HK-2 (cell line): ENCODE results near the gene CTIF.

ENCODE experiments used
- DNase-seq: peaks from one replicate; pipeline ENCODE4 v3.0.0-alpha.2; 2018; ENCODE audit not compliant: unreplicated experiment

The CTIF gene

GRCh38 chr18:48682768-48683167 is 143.9 kb downstream of the CTIF start:
- DNase-seq, result no peak

GRCh38 chr18:48683197-48683596 is 144.4 kb downstream of the CTIF start:
- DNase-seq, result no peak

DNA sequence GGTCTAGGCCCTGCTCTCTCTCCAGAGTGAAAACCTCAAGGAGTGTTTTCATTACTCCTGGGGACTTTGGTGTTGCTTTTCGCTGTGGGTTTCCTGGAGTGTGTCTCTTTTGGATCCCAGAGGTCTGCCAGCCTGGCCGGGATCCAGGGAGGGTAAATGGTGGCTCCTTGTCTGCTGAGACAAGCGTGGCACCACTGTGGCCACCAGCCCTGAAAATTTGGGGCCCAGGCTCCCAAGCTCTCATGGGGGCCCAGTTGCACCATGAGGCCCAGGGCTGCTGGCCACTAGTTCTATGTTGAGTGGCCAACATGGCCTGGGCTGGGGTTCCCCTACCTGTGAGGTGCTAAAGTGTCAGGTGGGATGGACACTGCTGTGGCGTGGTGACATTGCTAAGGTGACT is 144.8 kb downstream of the CTIF start:
- DNase-seq, result no peak

DNA sequence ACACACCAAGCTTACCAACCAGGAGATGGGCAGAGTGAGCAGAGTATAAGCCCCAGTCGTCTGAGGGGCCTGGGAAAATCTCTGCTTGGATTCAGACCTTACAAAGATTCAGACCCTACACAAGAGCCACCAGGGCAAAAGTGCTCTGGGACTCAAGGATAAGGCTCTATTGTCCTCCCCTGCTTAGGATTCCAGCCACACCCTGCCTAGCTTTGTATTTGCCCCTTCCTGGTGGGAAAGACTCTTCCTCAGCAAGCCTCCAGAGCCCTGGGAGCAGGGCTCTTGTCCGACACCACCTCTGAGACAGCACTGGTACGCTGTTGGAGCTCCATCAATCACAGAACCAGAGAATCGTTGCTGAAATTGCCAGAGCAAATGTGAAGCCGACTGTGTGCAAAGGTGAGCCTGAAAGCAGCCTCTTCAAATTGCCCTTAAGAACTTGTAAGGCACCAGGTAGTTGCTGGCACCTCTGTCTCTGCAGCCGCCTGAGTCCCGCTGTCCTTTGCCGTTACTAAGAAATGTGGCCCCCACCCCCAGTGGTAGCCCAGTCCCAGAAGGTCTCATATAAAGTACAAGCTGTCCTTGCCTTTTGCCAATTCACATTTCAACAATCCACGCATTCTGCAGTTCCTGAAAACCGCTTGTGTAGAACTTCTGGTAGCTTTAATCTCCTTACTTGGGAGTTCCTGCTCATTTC is 148.7 kb downstream of the CTIF start:
- no peak for DNase-seq

GRCh38 chr18:48688961-48689360 is 150.1 kb downstream of the CTIF start:
- DNase-seq, result no peak

DNA sequence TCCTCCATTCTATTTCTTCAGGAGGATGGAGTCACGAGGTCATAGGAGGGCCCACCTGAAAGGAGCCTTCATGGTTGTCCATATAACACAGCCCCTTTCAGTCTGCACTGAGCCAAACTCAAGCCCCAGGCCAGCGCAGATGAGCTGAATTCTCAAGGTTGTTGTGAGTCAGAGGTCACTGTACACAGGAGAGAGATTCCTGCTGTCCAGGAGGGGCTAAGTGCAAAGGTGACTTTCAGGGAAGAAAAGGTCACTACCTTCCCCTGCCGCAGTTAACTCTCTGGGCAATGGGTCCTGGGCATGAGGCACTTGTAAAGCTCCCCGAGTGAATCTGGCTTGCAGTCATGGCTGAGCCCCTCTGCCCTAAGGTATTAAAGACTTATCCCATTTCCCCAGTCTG is 150.7 kb downstream of the CTIF start:
- no peak for DNase-seq

DNA sequence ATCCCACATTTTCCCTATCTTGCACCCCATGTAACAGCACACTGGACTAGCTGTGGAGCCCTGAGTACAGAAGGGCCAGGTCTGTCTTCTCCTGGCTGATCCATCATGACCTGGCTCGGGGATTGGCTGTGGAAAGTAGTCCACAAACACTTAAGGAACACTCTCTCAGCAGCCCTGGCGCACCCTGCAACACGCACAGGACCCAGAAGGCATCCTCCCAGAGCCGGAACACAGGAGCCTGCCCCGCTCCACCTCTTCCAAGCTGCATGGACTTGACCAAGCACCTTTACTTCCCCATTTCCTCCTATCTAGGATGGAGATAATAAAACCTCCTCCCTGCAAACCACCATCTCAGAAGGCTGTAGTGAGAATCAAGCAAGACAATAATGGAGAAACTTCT is 151.7 kb downstream of the CTIF start:
- DNase-seq, result no peak

DNA sequence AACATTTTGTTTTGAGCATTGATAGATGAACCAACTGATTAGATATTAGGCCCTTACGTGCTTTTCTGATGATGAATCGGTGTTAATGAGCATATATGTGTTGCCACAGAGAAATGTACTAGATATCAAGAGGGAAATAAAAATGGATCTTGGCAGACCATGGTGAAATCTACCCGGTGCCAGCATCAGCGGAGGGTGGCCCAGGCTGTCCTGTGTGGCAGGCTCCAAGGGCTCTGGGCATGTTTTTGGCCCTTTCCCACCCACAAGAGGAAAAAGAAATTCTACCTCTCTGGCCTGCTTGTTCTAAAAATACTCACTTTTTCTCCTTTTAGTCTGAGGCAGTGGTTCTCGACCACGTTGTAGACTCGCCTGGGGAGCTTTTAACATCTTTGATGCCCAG is 154.2 kb downstream of the CTIF start:
- no peak for DNase-seq

GRCh38 chr18:48693625-48694262 is 154.9 kb downstream of the CTIF start:
- DNase-seq, result no peak

DNA sequence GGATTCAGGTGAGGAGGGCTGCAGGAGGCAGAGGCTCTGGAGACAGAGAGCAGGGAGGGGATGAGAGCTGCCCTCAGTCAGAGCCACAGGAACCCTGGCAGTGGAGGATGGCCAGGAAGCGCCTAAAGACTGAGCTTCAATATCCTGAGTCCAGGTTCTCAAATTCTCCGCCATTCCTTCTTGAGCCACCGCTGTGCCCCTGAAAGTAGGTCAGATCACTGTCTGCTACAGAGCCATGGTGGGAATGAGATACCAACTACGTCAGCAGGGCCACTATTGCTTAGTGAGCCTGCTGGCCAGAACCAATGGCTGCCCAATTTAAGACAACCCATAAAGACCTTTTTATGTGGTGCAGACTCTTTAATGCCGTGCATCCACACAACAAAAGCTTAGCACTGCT is 155.5 kb downstream of the CTIF start:
- DNase-seq, result no peak

DNA sequence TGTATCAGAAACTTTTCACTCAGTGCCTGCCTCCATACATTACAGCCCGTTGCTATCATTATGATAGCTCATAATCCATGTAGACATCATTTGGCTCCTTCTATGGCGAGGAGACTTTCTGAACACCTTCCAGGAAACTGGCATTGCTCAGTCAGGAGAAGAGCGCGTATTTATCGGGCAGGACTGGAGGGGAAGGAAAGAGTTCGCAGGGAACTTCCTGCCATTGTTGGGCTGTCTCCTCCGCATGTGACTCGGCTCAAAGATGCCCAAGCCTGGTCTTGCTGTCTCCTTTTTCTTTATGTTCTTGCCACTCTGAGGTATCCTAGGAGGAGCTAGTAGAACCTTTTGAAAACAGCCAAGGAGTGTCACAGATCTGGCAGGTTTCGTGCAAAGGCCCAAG is 156.8 kb downstream of the CTIF start:
- DNase-seq, result no peak

- DNase-seq, result no peak
These were observed 157.4 kb downstream of the CTIF start for GRCh38 chr18:48696218-48696617.

DNA sequence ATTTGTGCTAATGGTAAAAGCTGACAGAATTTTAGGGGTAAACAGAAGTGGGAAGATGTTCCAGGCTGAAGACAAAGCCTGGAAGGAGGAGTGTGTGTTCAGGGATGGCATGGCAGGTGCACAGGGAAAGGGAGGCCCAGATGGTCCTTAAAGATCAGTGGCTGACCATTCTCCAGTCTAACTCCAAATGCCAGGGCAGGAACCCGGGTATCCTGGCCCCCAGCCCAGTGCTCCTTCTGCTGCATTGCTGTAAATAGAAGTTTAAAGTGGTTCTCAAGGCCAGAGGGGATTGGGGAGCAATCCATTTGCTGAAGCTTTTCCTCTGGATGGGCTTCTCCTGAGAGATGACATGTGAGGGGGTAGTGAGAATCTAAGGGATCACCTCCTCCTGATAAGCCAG is 158.6 kb downstream of the CTIF start:
- DNase-seq, result no peak

- DNase-seq, result no peak
These were observed 159.9 kb downstream of the CTIF start for GRCh38 chr18:48698707-48699106.

DNA sequence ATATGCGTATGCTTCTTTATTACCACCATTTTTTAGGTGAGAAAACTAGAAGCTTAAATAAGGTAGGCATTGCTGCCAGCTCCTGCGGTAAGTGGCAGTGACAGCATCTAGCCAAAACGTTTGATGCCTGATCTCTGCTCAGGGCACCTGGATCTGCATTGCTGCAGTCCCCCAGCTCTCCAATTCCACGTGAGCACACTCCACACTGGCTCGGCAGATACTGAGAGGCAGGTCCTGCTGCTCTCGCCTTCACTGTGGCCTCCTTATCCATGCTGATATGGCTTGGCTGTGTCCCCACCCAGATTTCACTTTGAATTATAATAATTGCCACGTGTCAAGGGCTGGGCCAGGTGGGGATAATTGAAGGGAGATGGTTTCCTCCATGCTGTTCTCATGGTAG is 160.9 kb downstream of the CTIF start:
- no peak for DNase-seq

DNA sequence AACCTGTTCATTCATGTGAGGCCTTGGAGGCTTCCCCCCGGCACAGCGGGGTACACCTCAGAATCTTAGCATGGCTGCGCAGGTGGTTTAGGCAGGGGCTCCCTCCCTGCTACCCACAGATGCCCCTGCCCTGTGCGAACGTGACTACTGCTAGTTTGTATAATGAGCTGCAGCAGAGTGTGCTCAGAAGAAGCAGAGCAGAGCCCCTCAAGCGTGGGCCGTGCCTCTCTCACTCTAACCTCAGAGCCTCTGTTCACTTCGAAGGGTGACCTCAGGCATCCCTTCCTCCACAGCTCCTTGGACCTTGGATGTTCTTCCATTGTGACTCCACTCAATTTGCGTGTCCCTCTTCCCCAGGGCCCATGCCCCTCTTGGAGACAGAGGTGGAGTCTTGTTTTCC is 161.6 kb downstream of the CTIF start:
- no peak for DNase-seq

DNA sequence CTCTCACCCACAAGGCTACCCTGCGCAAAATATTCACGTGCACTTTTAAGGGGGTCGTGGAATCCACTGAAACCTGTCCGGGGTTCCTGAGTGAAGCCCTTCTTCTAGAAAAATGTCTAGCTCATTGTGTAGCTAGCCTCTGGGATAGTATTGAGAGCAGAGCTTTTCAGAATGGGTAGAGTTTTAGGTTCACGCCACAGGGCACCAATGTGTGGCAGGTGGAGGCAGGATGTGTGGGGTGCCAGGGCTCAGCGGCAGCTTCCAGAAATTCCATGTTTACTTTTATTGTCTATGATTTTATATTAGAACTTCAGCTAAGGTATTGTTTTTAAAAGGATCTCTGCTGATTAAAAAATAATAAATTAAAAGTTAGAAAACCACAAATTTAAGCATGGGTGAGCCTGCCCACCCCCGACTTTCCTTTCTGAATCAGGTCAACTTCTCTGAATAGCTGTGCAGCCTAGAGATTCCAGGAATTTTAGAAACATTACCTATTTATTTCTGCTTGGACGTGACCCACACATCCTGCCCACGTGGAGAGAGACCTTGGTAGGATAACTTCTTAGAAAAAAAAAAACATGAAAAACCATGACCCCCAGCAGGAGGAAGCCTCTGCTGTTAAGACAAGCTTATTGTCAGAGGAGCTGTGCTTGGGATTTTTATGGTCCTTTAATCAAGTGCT is 163.7 kb downstream of the CTIF start:
- DNase-seq, result no peak

DNA sequence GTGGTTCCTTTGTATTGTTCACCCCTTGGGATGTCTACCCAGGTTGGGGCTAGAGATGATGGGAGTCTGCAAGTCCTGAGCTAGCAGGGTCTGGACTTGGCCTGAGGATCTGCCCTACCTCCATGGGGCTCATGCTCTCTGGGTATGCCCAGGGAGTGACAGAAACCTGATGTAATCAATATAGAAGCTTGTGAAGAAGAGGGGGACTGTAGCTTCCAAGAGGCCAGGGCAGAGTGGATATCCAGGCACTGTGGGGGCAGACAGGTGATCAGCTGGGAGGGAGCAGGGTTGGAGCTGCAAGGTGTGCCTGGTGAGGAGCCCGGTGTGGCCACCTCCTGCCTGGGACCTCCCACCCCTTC is 164.2 kb downstream of the CTIF start:
- DNase-seq, result no peak

GRCh38 chr18:48703418-48703817 is 164.6 kb downstream of the CTIF start:
- DNase-seq, result no peak

DNA sequence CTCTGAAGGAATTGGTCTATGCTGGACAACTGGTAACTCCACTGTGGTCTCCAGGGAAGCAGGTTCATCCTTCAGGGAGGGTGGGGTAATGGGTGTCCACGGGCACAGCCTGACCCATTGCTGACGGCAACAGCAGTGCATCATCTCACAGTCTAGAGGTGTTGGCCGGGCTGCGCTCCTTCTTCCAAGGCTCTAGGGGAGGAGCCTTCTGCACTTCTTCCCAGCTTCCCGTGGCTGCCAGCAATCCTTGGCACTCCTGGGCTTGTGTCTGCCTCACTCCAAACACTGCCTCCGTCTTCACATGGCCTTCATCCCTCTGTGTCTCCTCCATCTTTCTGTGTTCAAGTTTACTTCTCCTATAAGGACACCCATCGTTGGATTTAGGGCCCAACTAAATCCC is 166.2 kb downstream of the CTIF start:
- DNase-seq, result no peak

DNA sequence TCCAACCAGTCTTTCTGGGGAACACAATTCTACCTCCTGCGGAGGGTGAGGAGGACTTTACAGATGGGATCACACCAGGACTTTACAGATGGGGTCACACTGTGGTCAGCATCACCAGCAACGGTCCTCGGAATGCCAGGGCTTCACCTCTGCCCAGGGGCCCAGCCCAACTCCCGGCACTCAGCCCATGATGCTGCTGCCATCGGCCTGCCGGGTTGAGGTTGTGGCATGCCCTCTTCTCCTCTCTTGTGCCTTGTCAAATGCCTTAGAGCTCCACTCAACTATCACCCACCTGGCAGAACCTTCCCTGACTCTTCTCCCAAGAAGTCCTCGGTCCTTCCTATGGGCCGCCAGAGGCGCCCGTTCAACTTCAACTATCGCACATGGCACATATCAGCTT is 166.7 kb downstream of the CTIF start:
- no peak for DNase-seq

DNA sequence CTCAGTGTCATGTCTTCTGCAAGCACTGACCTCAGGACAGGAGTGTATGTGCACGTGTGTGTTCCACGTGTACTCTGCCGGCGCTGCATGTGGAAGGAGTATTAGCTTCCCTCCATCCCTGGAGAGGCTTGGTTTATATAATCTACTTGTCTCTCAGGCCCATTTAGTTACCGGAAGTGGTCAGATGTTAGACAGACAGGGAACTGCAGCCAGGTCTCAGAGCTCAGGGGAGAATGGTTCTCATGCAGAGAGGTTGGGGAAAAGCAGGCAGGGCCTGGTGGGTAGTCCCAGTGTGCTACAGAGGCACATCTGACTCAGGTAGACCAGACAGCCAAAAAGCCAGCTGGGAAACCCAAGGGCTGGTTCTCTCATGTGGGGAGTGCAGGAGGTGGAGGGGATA is 167.9 kb downstream of the CTIF start:
- DNase-seq, result no peak

DNA sequence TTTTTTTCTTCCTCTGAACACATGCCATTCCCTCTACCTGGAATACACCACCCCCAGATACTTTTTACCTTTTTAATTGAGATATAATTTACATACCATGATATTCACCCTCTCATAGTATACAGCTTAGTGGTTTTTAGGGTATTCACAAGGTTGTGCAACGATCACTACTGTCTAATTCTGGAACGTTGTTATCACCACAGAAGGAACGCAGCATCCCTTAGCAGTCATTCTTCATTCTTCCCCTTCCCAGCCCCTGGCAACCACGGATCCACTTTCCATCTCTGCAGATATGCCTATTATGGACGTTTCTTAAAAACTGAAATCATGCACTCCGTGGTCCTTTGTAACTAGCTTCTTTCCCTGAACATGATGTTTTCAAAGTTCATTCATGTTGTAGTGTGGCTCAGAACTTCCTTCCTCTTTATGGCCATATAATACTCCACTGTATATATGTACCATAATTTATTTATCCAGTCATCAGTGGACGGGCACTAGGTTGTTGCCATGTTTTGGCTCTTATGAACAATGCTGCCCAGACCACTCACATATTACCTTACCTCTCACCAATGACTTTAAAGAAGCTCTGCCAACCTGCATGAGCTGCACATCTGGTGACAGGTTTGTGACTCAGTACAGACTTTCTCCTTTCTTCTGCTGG is 168.9 kb downstream of the CTIF start:
- no peak for DNase-seq
